ENCODE results near the gene CACNA1S.

GRCh38 chr1:201016943-201017827 lies 95.0 kb downstream of the CACNA1S start:
- TF ChIP-seq CTCF (IDR thresholded peaks at IDR 0.05), result no peak
- no peak for TF ChIP-seq EZH2 (IDR thresholded peaks at IDR 0.05)

Measured in neural progenitor cell (in vitro differentiated cells).